Ectodermal cell (in vitro differentiated cells): Measurements from ENCODE around the gene FBXO21.

Experiments used
- H3K27ac ChIP-seq: 2 replicates; pipeline ENCODE4 v1.7.0; 2013; ENCODE audit warnings: mild to moderate bottlenecking, low read depth, low read length; ENCODE audit not compliant: insufficient read depth, poor library complexity, severe bottlenecking
- H3K27me3 ChIP-seq: 2 replicates; pipeline ENCODE4 v1.7.0; 2013; ENCODE audit warnings: mild to moderate bottlenecking, low read length; ENCODE audit not compliant: insufficient read depth, control insufficient read depth, poor library complexity, severe bottlenecking
- H3K36me3 ChIP-seq: one replicate; pipeline ENCODE4 v1.7.0; 2013; ENCODE audit warnings: low read length; ENCODE audit not compliant: control insufficient read depth, insufficient read depth
- H3K4me1 ChIP-seq: one replicate; pipeline ENCODE4 v1.7.0; 2013; ENCODE audit warnings: low read length; ENCODE audit not compliant: control insufficient read depth, insufficient read depth
- H3K4me3 ChIP-seq: 2 replicates; pipeline ENCODE4 v1.7.0; 2013; ENCODE audit warnings: low read depth, low read length, control low read depth; ENCODE audit not compliant: insufficient read depth
- H3K9me3 ChIP-seq: 2 replicates; pipeline ENCODE4 v1.7.0; 2013; ENCODE audit warnings: mild to moderate bottlenecking, low read length, moderate library complexity; ENCODE audit not compliant: control insufficient read depth
- WGBS, 2 experiments: methylation state at CpG; one replicate each; pipeline ENCODE4 v1.1.7; 2013; ENCODE audit warnings: missing lambda C conversion rate in 2 of 2; 5-methylcytosine and 5-hydroxymethylcytosine counted together

Gene FBXO21

DNA sequence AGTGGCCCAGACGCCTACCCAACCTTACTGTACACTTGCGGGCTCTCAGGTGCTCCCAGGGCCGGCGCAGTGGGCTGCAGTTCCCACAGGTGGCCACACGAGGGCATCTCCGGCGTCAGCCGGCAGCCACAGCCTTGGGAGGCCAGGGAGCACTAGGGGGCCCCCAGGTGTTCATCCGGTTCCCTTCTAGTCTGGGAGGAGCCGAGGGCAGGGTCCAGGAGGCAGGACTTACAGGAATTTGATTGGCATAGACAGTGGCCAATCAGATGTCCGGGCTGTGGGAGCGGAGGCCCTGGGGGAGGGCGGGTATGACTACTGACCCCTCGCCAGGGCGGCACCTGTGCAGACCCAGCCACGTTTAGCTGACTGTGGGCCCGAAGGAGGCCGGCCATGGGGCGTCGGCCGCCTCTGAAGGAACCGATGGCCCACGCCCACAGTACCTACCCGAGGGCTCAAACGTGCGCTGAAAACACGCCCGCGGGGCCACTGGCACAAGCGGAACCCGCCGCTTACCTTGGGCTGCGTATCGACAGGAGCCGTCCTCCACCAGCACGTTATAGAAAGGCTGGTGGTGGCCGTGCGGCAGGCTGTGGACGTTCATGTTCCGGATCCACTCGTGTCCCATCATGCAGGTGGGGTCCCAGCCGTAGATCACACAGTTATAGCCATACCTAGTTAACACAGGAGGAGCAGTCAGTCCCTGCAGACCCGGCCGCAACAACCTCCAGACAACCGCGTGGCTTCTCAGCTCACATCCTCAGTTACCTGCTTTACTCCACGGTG lies 34.8 kb downstream of the FBXO21 start:
- H3K9me3 ChIP-seq = no peaks in the 10 kb centered on the region
- no peaks in the 10 kb centered on the region for H3K4me1 ChIP-seq
- no peak overlapping the region for H3K27ac ChIP-seq
- H3K36me3 ChIP-seq = peaks cover 55% of the 10 kb centered on the region
- no peak overlapping the region for H3K4me3 ChIP-seq
- H3K27me3 ChIP-seq = no peaks in the 10 kb centered on the region
- 80% methylated on average over 47 of the region's 47 CpGs for WGBS, 2 experiments

DNA sequence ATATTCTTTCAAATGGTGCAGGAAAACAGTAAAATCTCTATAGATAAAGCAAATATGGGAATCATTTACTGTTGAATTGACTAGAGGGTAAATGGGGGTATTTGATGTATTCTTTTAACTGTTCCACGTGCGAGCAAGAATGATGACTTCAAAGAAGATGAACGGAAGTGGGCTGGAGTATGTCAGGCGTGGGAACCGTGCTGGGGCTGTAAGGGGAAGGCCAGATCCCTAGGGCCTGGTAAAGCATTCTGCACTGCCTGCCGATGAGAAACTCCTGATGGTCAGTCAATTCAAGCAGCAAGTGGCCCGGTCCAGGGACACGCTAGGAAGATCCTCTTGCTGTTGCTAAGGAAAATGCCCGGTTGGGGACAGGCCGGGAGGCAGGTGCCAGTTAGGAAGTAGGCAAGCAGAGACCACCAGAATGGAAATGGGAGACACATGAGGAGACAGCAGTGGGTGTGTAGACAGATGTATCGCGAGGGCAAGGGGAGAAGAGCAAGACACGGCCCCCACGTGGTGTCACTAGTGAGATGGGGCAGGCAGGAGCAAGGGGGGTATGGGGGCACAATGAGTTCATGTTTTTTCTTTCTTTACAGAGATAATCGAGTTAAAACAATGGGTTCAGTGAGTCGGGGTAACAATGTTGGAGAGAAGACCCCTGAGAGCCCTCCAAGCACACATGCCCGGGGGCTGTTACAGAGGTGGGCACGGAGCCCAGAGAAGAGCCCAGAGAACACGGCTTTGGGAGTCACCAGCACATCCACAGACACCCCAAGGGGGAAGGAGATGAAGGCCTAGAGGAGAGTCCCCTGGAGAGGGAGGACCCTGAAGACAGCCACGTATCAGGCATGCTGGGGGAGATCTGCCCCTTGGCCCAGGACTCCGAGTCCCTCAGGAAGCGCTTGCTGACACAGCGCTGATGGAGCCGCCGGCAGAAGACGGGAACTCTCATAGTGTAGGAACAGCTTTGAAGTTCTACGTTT lies 37.2 kb downstream of the FBXO21 start:
- H3K4me1 ChIP-seq = no peaks in the 10 kb centered on the region
- 93 to 95% methylated on average over 27 of the region's 27 CpGs for WGBS, 2 experiments
- no peak overlapping the region for H3K27ac ChIP-seq
- H3K36me3 ChIP-seq = peaks cover 43% of the 10 kb centered on the region
- no peak overlapping the region for H3K4me3 ChIP-seq
- H3K27me3 ChIP-seq = no peaks in the 10 kb centered on the region
- no peaks in the 10 kb centered on the region for H3K9me3 ChIP-seq

DNA sequence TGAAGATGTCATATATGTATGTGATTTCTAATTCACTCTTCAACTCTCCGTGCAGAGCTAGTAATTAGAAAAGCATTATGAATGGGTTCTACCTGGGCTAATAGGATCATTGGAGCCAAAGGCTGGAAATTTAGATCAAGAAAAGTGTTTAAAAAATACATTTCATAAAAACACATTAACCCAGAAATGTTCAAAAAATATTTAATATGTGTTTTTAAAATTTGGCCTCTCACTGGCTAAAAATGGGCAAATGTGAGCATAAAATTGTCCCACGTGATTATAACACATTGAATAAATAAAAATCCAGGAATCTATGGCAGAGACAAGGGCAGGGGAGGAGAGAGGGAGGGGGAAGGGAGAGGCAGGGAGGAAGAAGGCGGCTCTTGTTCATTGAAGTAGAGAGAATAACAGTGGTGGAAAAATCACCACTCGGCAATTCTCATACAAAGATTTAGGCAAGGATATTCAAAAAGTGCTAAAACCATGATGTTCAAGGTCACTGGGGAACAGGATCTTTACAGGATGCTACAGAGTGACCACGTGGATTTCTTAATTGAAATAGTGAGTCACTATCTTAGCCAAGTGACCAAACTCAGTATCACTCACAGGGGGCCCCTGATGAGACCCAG lies 38.8 kb downstream of the FBXO21 start:
- no peak overlapping the region for H3K27ac ChIP-seq
- H3K27me3 ChIP-seq = no peaks in the 10 kb centered on the region
- H3K9me3 ChIP-seq = no peaks in the 10 kb centered on the region
- H3K36me3 ChIP-seq = peaks cover 31% of the 10 kb centered on the region
- 76 to 86% methylated on average over 4 of the region's 5 CpGs for WGBS, 2 experiments
- no peak overlapping the region for H3K4me3 ChIP-seq
- H3K4me1 ChIP-seq = no peaks in the 10 kb centered on the region

GRCh38 chr12:117149431-117149830 lies 40.8 kb downstream of the FBXO21 start:
- H3K27me3 ChIP-seq = no peaks in the 10 kb centered on the region
- 92 to 98% methylated on average over 7 of the region's 7 CpGs for WGBS, 2 experiments
- peaks cover 26% of the 10 kb centered on the region for H3K36me3 ChIP-seq
- no peaks in the 10 kb centered on the region for H3K9me3 ChIP-seq
- no peaks in the 10 kb centered on the region for H3K4me1 ChIP-seq
- H3K27ac ChIP-seq = no peak overlapping the region
- H3K4me3 ChIP-seq = no peak overlapping the region

- no peaks in the 10 kb centered on the region for H3K27me3 ChIP-seq
- no peak overlapping the region for H3K4me3 ChIP-seq
- peaks cover 24% of the 10 kb centered on the region for H3K36me3 ChIP-seq
- H3K4me1 ChIP-seq = no peaks in the 10 kb centered on the region
- H3K9me3 ChIP-seq = no peaks in the 10 kb centered on the region
- no peak overlapping the region for H3K27ac ChIP-seq
- 92% methylated on average over 6 of the region's 6 CpGs for WGBS, 2 experiments
These were observed 41.6 kb downstream of the FBXO21 start for GRCh38 chr12:117148642-117149041.

GRCh38 chr12:117147639-117148038 lies 42.6 kb downstream of the FBXO21 start:
- peaks cover 20% of the 10 kb centered on the region for H3K36me3 ChIP-seq
- no peaks in the 10 kb centered on the region for H3K9me3 ChIP-seq
- WGBS, 2 experiments = 92% methylated on average over 12 of the region's 12 CpGs
- no peak overlapping the region for H3K27ac ChIP-seq
- H3K4me3 ChIP-seq = no peak overlapping the region
- no peaks in the 10 kb centered on the region for H3K27me3 ChIP-seq
- no peaks in the 10 kb centered on the region for H3K4me1 ChIP-seq

DNA sequence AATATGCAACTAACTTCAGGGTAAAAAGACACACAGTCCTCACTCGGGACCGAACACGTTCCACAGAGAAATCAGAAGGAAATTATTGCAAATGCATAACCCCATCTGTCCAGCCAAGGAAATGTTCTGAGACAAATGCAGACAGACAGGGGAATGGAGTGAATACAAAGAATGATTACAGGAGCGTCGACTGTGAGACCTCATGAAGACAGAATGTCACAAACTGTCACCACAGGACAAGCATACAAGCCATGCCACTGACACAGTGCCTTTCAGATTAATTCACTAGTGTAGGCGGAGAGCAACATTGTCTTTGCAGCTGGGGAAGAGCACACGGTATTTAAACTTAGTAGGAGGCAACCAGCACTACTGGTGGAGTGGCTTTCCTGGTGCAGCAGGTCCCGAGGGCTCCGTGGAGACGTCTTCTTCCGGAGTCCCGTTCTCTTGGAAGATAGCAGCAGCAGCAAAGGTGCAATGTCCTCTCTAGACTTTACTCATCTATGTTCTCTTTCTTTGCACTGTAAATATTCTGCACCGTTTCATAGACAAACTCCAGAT lies 44.6 kb downstream of the FBXO21 start:
- Histone ChIP-seq H3K36me3 (peaks cover 12% of the 10 kb centered on the region), H3K4me3 (no peak overlapping the region), H3K4me1 (no peaks in the 10 kb centered on the region), H3K27me3 (no peaks in the 10 kb centered on the region), H3K9me3 (no peaks in the 10 kb centered on the region), H3K27ac (no peak overlapping the region)
- WGBS, 2 experiments = 90 to 93% methylated on average over 13 of the region's 13 CpGs

GRCh38 chr12:117144599-117144998 lies 45.7 kb downstream of the FBXO21 start:
- H3K27me3 ChIP-seq = no peaks in the 10 kb centered on the region
- no peak overlapping the region for H3K27ac ChIP-seq
- peaks cover 10% of the 10 kb centered on the region for H3K36me3 ChIP-seq
- H3K4me1 ChIP-seq = no peaks in the 10 kb centered on the region
- H3K4me3 ChIP-seq = no peak overlapping the region
- WGBS, 2 experiments = 95% methylated on average over 15 of the region's 15 CpGs
- H3K9me3 ChIP-seq = no peaks in the 10 kb centered on the region

DNA sequence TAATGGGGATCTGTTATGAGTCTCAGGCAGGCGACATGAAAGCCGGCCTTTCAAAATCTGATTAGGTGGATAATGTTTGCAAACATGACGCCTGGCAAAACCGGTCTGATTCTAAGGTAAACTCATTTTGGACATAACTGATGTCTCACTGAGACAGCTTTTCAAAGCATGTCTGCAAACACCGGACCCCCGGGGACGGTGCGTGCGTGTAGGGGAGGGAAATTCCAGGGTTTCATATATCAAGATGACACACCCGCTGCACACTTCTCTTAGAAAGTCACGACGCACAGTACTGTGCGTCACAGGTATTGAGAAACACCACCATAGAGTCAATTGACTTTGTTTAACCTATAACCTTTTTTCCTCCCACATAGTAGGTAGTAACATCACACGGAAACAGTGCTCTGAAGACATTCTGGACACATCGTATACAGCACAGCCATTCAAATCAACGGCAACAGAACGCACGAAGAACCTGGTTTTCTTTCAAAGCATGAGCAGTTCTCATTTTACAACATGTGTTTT lies 47.2 kb downstream of the FBXO21 start:
- H3K4me1 ChIP-seq = no peaks in the 10 kb centered on the region
- H3K27me3 ChIP-seq = no peaks in the 10 kb centered on the region
- H3K4me3 ChIP-seq = no peak overlapping the region
- no peak overlapping the region for H3K27ac ChIP-seq
- 94 to 95% methylated on average over 18 of the region's 18 CpGs for WGBS, 2 experiments
- H3K36me3 ChIP-seq = peaks cover 7% of the 10 kb centered on the region
- no peaks in the 10 kb centered on the region for H3K9me3 ChIP-seq
